SU-DHL-6 (cell line): ENCODE measurements around the gene DTWD1.

Experiments
- CTCF ChIP-seq: fragments of 200-600 bp; sonication (generic); IDR thresholded peaks from one replicate; pipeline ENCODE4 v1.5.1; 2017; ENCODE audit warnings: antibody characterized with exemption, mild to moderate bottlenecking, low read length, moderate library complexity; ENCODE audit not compliant: insufficient read depth, poor library complexity, severe bottlenecking
- EZH2phosphoT487 ChIP-seq: fragments of 200-600 bp; sonication (generic), shearing (Covaris generic); conservative IDR thresholded peaks from 2 replicates; pipeline ENCODE4 v1.6.1; 2018; ENCODE audit warnings: mild to moderate bottlenecking, antibody characterized with exemption, low read length, moderate library complexity, mixed read lengths

DNA sequence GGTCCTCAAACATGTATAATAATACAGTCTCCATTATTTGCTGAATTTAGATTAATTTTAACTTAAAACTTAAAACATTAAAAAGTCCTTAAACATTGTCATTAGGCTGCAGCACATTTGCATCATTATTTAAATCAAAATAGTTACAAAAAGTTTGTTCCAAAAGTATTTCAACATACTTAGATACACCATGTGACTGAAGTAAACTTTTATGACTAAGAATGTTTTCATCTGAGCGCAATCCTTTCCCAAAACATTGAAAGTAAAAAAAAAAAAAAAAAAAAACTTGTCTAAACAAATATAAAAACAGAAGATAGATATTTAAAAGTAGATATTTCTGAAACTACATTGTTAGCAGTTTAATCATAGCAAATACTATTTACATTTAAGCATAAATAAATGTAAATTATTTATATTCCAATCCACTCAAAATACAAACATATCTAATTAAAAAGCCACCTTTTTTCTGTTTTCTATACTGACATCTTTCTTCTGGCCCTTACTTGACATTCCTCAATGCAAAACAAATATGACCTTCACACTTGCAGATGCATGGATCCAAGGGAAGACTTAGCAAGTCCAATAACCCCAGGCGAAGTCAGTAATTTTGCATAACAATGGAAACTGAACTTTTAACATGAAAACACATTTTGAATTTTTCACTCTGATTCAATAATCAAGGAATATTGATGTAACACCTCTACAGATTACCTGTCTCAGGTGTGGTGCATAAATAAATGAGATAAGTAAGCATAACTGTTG is 10.5 kb upstream of the DTWD1 start:
- TF ChIP-seq CTCF (no peak), EZH2phosphoT487 (no peak)
